HG02759 (cell line): Measurements from ENCODE around the gene THG1L.
A peak's percentile ranks its signal among the peaks of the same experiment; 100 is the strongest.
"Not testable (repeated sequence)": the region's sequence is repeated elsewhere in the genome, so short reads cannot be mapped to it uniquely, and the experiment has no call there.

Source experiments
- ATAC-seq: cut with Tn5 transposase; IDR thresholded peaks from one replicate; pipeline ENCODE4 v1.9.1; 2021; ENCODE audit warnings: mild to moderate bottlenecking, moderate library complexity; ENCODE audit not compliant: unreplicated experiment

THG1L gene

GRCh38 chr5:157731272-157732129, at the start of gene THG1L:
TSS of gene THG1L (plus strand) at chr5:157731420. CDS start at chr5:157731441, 21 bp downstream.
- peak; percentile 97 for ATAC-seq

- ATAC-seq = no peak
These were observed 49.0 kb upstream of the THG1L start for GRCh38 chr5:157682257-157682656.

- ATAC-seq = not testable (repeated sequence)
These were observed 44.7 kb upstream of the THG1L start for GRCh38 chr5:157686276-157687197.

GRCh38 chr5:157687198-157687554, 44.0 kb upstream of the THG1L start:
- ATAC-seq = no peak

GRCh38 chr5:157689942-157690689, 41.1 kb upstream of the THG1L start:
- ATAC-seq = no peak

- ATAC-seq = no peak
These were observed 40.4 kb upstream of the THG1L start for GRCh38 chr5:157690690-157691433.

GRCh38 chr5:157693816-157694215, 37.4 kb upstream of the THG1L start:
- ATAC-seq = not testable (repeated sequence)

GRCh38 chr5:157696154-157696553, 35.1 kb upstream of the THG1L start:
- ATAC-seq = not testable (repeated sequence)

GRCh38 chr5:157698674-157699073, 32.5 kb upstream of the THG1L start:
- ATAC-seq = not testable (repeated sequence)

- no peak for ATAC-seq
These were observed 27.5 kb upstream of the THG1L start for GRCh38 chr5:157703736-157704135.

GRCh38 chr5:157708866-157709265, 22.4 kb upstream of the THG1L start:
- ATAC-seq = no peak

GRCh38 chr5:157709346-157709745, 21.9 kb upstream of the THG1L start:
- ATAC-seq = no peak

- no peak for ATAC-seq
These were observed 20.8 kb upstream of the THG1L start for GRCh38 chr5:157710431-157710830.

GRCh38 chr5:157710882-157711281, 20.3 kb upstream of the THG1L start:
- no peak for ATAC-seq

GRCh38 chr5:157713830-157714595, 17.2 kb upstream of the THG1L start:
- no peak for ATAC-seq

- ATAC-seq = no peak
These were observed 16.7 kb upstream of the THG1L start for GRCh38 chr5:157714596-157714864.

- ATAC-seq = no peak
These were observed 12.7 kb upstream of the THG1L start for GRCh38 chr5:157718519-157718918.

GRCh38 chr5:157719245-157719644, 12.0 kb upstream of the THG1L start:
- no peak for ATAC-seq

- no peak for ATAC-seq
These were observed 10.1 kb upstream of the THG1L start for GRCh38 chr5:157721159-157721558.

- ATAC-seq = not testable (repeated sequence)
These were observed 8.3 kb upstream of the THG1L start for GRCh38 chr5:157722895-157723294.
